Neural cell (in vitro differentiated cells): Measurements from ENCODE around the gene KIRREL2.

Source experiments
- CTCF ChIP-seq: fragments of 450-650 bp; IDR thresholded peaks from 2 replicates; pipeline ENCODE4 v1.5.1; 2014; ENCODE audit warnings: antibody characterized with exemption, mild to moderate bottlenecking, moderate library complexity; ENCODE audit not compliant: poor library complexity, severe bottlenecking
- EP300 ChIP-seq: fragments of 450-650 bp; conservative IDR thresholded peaks from 2 replicates; pipeline ENCODE4 v1.6.1; 2014; ENCODE audit warnings: antibody characterized with exemption, mild to moderate bottlenecking, moderate library complexity; ENCODE audit not compliant: poor library complexity, severe bottlenecking
- EZH2 ChIP-seq: fragments of 200-600, 300-800 bp; shearing (Covaris generic), sonication (generic); IDR thresholded peaks from 2 replicates; pipeline ENCODE4 v1.6.1; 2014; ENCODE audit warnings: antibody characterized with exemption, low read length, borderline replicate concordance, mild to moderate bottlenecking; ENCODE audit not compliant: insufficient read depth, poor library complexity, severe bottlenecking
- POLR2AphosphoS5 ChIP-seq: IDR thresholded peaks from 2 replicates; pipeline ENCODE4 v1.6.1; 2012

- no peak for TF ChIP-seq EZH2
- TF ChIP-seq CTCF = no peak
- no peak for TF ChIP-seq EP300
- TF ChIP-seq POLR2AphosphoS5 = no peak
Observed at GRCh38 chr19:35885225-35885738, 28.6 kb downstream of the KIRREL2 start.
